Measurements from ENCODE around the gene CTIF.

GRCh38 chr18:48552130-48552529, 13.3 kb downstream of the CTIF start:
- TF ChIP-seq CTCF (IDR thresholded peaks at IDR 0.05) (no peak), POLR2A (IDR thresholded peaks at IDR 0.05) (no peak)
